Adrenal gland (tissue), 5 donors: ENCODE data around the gene MAGEL2.

Experiments used
- POLR2A ChIP-seq, 2 donors: fragments of 450-650 bp; IDR thresholded peaks; one replicate each; pipeline ENCODE4 v1.6.1; 2017; ENCODE audit warnings: antibody characterized with exemption in 2 of 2, mild to moderate bottlenecking in 2 of 2, moderate library complexity in 1 of 2
- TF ChIP-seq, protein P1 (sequence below), 6 experiments: fragments of 450-650 bp in 4 of 6; fragments of 200-600 bp in 2 of 6; sonication (generic) in 1 of 6; IDR thresholded peaks; 1 replicate in 5 of 6; 2 replicates in 1 of 6; pipeline versions ENCODE4 v1.5.1 to v1.8.0; 2016 to 2021; ENCODE audit warnings: antibody characterized with exemption in 6 of 6, mild to moderate bottlenecking in 2 of 6, moderate library complexity in 1 of 6
- donor health status: DM: no; HTN: no; CAD: no.

DNA sequence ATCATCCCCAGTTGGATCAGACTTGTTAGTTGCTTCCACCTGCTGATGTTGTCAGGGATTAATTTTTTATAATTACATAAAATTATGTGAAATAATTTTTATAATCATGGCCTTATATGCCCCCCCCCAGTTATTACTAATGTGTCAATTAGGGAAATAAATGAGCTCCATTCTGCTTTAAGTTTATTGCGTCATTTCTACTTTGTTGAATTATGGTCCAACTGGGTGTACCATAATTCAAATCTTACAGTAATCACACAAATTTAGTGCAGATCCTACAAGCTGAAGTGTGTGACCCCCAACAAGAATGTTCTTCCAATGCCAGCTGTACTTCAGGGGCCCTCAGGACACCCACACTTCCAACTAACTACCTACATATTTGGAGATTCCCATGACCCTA lies 46.9 kb upstream of the MAGEL2 start:
- TF ChIP-seq, protein P1, sequence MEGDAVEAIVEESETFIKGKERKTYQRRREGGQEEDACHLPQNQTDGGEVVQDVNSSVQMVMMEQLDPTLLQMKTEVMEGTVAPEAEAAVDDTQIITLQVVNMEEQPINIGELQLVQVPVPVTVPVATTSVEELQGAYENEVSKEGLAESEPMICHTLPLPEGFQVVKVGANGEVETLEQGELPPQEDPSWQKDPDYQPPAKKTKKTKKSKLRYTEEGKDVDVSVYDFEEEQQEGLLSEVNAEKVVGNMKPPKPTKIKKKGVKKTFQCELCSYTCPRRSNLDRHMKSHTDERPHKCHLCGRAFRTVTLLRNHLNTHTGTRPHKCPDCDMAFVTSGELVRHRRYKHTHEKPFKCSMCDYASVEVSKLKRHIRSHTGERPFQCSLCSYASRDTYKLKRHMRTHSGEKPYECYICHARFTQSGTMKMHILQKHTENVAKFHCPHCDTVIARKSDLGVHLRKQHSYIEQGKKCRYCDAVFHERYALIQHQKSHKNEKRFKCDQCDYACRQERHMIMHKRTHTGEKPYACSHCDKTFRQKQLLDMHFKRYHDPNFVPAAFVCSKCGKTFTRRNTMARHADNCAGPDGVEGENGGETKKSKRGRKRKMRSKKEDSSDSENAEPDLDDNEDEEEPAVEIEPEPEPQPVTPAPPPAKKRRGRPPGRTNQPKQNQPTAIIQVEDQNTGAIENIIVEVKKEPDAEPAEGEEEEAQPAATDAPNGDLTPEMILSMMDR (IDR thresholded peaks at IDR 0.05), result no peak
- TF ChIP-seq POLR2A (IDR thresholded peaks at IDR 0.05), result no peak
